K562 (cell line): ENCODE results near the gene MMP23B. TPM values are rescaled to one million over a fixed set of nuclear protein-coding genes. Genes with fewer than 3 reads are reported as not detected.

Experiments used
- ATAC-seq: fragments of 200-7000 bp; cut with Tn5 transposase; 3 replicates; pipeline ENCODE4 v1.9.1; 2020; ENCODE audit warnings: moderate library complexity
- BruUV-seq: library from RNA; stranded (reverse); fragments of 400-500 nt; replicated peaks from 2 replicates; lab custom pipeline; 2021; lab: Mats Ljungman, UMichigan
- CTCF ChIA-PET: fragments of 300-600 bp; formaldehyde crosslinking; extraction: SDS; loops from one replicate; lab custom pipeline; 2021; ENCODE audit warnings: low intra/inter-chr PET ratio; lab: Yijun Ruan, JAX
- POLR2A ChIA-PET: fragments of 300-600, 350-650 bp; sonication (Branson Sonifier 250); formaldehyde crosslinking; extraction: SDS; loops from one replicate; lab custom pipeline; 2021; ENCODE audit warnings: antibody characterized with exemption, inconsistent platforms; lab: Yijun Ruan, JAX
- DNase-seq, 4 experiments: peaks; one replicate each; pipeline versions ENCODE4 v3.0.0 to v3.0.0-alpha.2; 2011 to 2018; ENCODE audit warnings: low spot score in 3 of 4, mixed read lengths in 3 of 4; ENCODE audit errors: extremely low read depth in 1 of 4
- FAIRE-seq: peaks from 2 replicates; lab custom pipeline; 2011; peaks lifted over from hg19 to GRCh38; lab: Jason Lieb, UNC
- H2AFZ ChIP-seq: 2 replicates; pipeline ENCODE4 v1.6.0; 2011; ENCODE audit warnings: low read depth, low read length, control low read depth, inconsistent platforms
- H3K27ac ChIP-seq: fragments of 200-600 bp; 3 replicates; pipeline ENCODE4 v1.8.0; 2011; ENCODE audit warnings: low read depth, mild to moderate bottlenecking, control low read depth, inconsistent platforms, low read length, moderate library complexity, mixed read lengths; ENCODE audit errors: extremely low read depth
- H3K27me3 ChIP-seq, 2 experiments: fragments of 300-600 bp in 1 of 2; 2 replicates in 1 of 2; 3 replicates in 1 of 2; pipeline versions ENCODE4 v1.6.0 to v1.8.0; 2011; ENCODE audit warnings: inconsistent platforms in 2 of 2, low read length in 2 of 2, mild to moderate bottlenecking in 1 of 2, mixed read lengths in 1 of 2, moderate library complexity in 1 of 2; ENCODE audit not compliant: control insufficient read depth in 2 of 2, insufficient read depth in 2 of 2
- H3K36me3 ChIP-seq: fragments of 300-600 bp; 3 replicates; pipeline ENCODE4 v1.8.0; 2011; ENCODE audit warnings: mild to moderate bottlenecking, low read length, inconsistent platforms; ENCODE audit not compliant: control insufficient read depth, insufficient read depth
- H3K4me1 ChIP-seq, 2 experiments: fragments of 200-600 bp in 1 of 2; replicated peaks in 1 of 2; 2 replicates in 1 of 2; 3 replicates in 1 of 2; pipeline versions ENCODE4 v1.5.1 to v1.8.0; 2011; ENCODE audit warnings: inconsistent platforms in 2 of 2, low read length in 2 of 2, mild to moderate bottlenecking in 1 of 2, mixed read lengths in 1 of 2, moderate library complexity in 1 of 2; ENCODE audit not compliant: control insufficient read depth in 2 of 2, insufficient read depth in 2 of 2
- H3K4me2 ChIP-seq: 2 replicates; pipeline ENCODE4 v1.6.1; 2011; ENCODE audit warnings: low read length, control low read depth, inconsistent platforms, mixed read lengths; ENCODE audit not compliant: insufficient read depth
- H3K4me3 ChIP-seq: fragments of 200-600 bp; sonication (generic), shearing (Covaris generic); 2 replicates; pipeline ENCODE4 v1.5.1; 2016; ENCODE audit warnings: control low read depth, inconsistent platforms
- H3K79me2 ChIP-seq: fragments of 200-600 bp; 3 replicates; pipeline ENCODE4 v1.8.0; 2011; ENCODE audit warnings: low read length, inconsistent platforms; ENCODE audit not compliant: control insufficient read depth, insufficient read depth
- H3K9ac ChIP-seq, 2 experiments: 2 replicates each; pipeline versions ENCODE4 v1.6.0 to v1.6.1; 2011; ENCODE audit warnings: low read depth in 2 of 2, low read length in 2 of 2, control low read depth in 1 of 2, inconsistent platforms in 1 of 2, mild to moderate bottlenecking in 1 of 2, mixed read lengths in 1 of 2; ENCODE audit not compliant: insufficient read depth in 1 of 2
- H3K9me1 ChIP-seq: one replicate; pipeline ENCODE4 v1.6.0; 2011; ENCODE audit warnings: inconsistent platforms, mild to moderate bottlenecking, low read length, moderate library complexity; ENCODE audit not compliant: control insufficient read depth, insufficient read depth
- H3K9me3 ChIP-seq: replicated peaks from 2 replicates; pipeline ENCODE4 v1.5.1; 2011; ENCODE audit warnings: low read depth, low read length, inconsistent platforms; ENCODE audit not compliant: control insufficient read depth, insufficient read depth
- H4K20me1 ChIP-seq: replicated peaks from 2 replicates; pipeline ENCODE4 v1.6.1; 2011; ENCODE audit warnings: low read length, inconsistent platforms, mixed read lengths; ENCODE audit not compliant: control insufficient read depth, insufficient read depth
- COPS2 ChIP-seq: fragments of 450-650 bp; conservative IDR thresholded peaks from 2 replicates; pipeline ENCODE4 v1.6.1; 2016; ENCODE audit warnings: mild to moderate bottlenecking, moderate library complexity
- FOXM1 ChIP-seq, 2 experiments: fragments of 450-650 bp in 1 of 2; sonication (generic) in 1 of 2; formaldehyde crosslinking in 1 of 2; IDR thresholded peaks; 2 replicates each; pipeline versions ENCODE4 v1.6.1 to v1.9.0; 2017 to 2022; ENCODE audit warnings: low read depth in 2 of 2, mild to moderate bottlenecking in 2 of 2, missing genetic modification reagents in 1 of 2, moderate library complexity in 1 of 2
- POLR2G ChIP-seq: fragments of 200-400 bp; formaldehyde crosslinking; IDR thresholded peaks from 2 replicates; pipeline ENCODE4 v1.6.1; 2017; ENCODE audit warnings: low read depth, mild to moderate bottlenecking, antibody characterized with exemption, low read length, moderate library complexity
- RBM22 ChIP-seq: fragments of 200-400 bp; formaldehyde crosslinking; IDR thresholded peaks from 2 replicates; pipeline ENCODE4 v1.6.1; 2018; ENCODE audit warnings: low read length, low read depth; ENCODE audit not compliant: poor library complexity, severe bottlenecking
- USF2 ChIP-seq: sonication (generic); formaldehyde crosslinking; IDR thresholded peaks from 2 replicates; pipeline ENCODE4 v1.5.0; 2020; ENCODE audit warnings: missing genetic modification reagents
- ZBTB33 ChIP-seq: sonication (generic); formaldehyde crosslinking; IDR thresholded peaks from 2 replicates; pipeline ENCODE4 v1.8.1; 2023; ENCODE audit warnings: mild to moderate bottlenecking, missing genetic modification reagents
- ZNF551 ChIP-seq: fragments of 250-450 bp; sonication (Bioruptor Pico); IDR thresholded peaks from 2 replicates; pipeline ENCODE4 v1.5.0; 2021; ENCODE audit warnings: mild to moderate bottlenecking, moderate library complexity
- WGBS: fragments of 100-300 bp; shearing (Covaris generic); methylation state at CpG from one replicate; pipeline ENCODE4 v1.1.6; 2016; ENCODE audit warnings: low coverage, mixed read lengths; ENCODE audit not compliant: insufficient coverage; ENCODE audit errors: missing lambda C conversion rate; 5-methylcytosine and 5-hydroxymethylcytosine counted together
- in situ Hi-C: fragments of 300-500 bp; cut with MboI; formaldehyde crosslinking; loops from 4 replicates; pipeline ENCODE4 v1.15.0; 2018; ENCODE audit warnings: inconsistent platforms, mixed read lengths
- intact Hi-C: fragments of 100-400 bp; cut with micrococcal nuclease; formaldehyde crosslinking; loops from 2 replicates; pipeline ENCODE4 v1.14.2; 2022
- polyA plus RNA-seq, 8 experiments: library from polyadenylated mRNA; depleted of rRNA in 4 of 8; stranded (reverse) in 5 of 8; unstranded in 3 of 8; fragments of >200 nt; fragmentation: Nextera tagmentation in 2 of 8; fragmentation: Illumina TruSeq in 1 of 8; extraction: Ambion mirVana in 2 of 8; extraction: Trizol in 1 of 8; gene quantifications; 2 replicates each; pipeline versions ENCODE4 v1.2.1 to v1.2.3, GENCODE V29; 2011 to 2014; ENCODE audit warnings: inconsistent platforms in 1 of 8, missing spikeins in 1 of 8
- total RNA-seq, 7 experiments: library from RNA; depleted of rRNA in 6 of 7; stranded (reverse); fragments of >200 nt in 6 of 7; fragmentation: Illumina TruSeq in 2 of 7; extraction: Trizol in 2 of 7; gene quantifications; 2 replicates each; pipeline versions ENCODE4 v1.2.1 to v1.2.3, GENCODE V29; 2011 to 2021; ENCODE audit warnings: low replicate concordance in 1 of 7

Gene MMP23B
- total and polyA plus RNA-seq, 9 of the 15 experiments (the other 6 are each of a cell fraction or from before 2014, with no cell fraction given), result 0.28 to 1.2 (median 0.41) TPM; not detected in 5

GRCh38 chr1:1630191-1630964 lies 1.6 kb upstream of the MMP23B start:
- POLR2A ChIA-PET, result no interaction called here
- H3K4me2 ChIP-seq, result no peak overlapping the region
- H3K36me3 ChIP-seq, result no peaks in the 10 kb centered on the region
- no TSS peak for BruUV-seq
- no peaks in the 10 kb centered on the region for H3K9me1 ChIP-seq
- intact Hi-C loops, result no loop called here
- in situ Hi-C loops, result no loop called here
- no peak overlapping the region for H3K9ac ChIP-seq
- CTCF ChIA-PET, result no interaction called here
- H4K20me1 ChIP-seq, result no peaks in the 10 kb centered on the region
- no peaks in the 10 kb centered on the region for H3K9me3 ChIP-seq
- no peak overlapping the region for H3K4me3 ChIP-seq
- no peaks in the 10 kb centered on the region for H3K27me3 ChIP-seq
- ATAC-seq (no peak), DNase-seq (no peak)
- no peak overlapping the region for H2AFZ ChIP-seq
- H3K27ac ChIP-seq, result no peak overlapping the region
- TF ChIP-seq RBM22 (no peak), ZBTB33 (peak; percentile 95), COPS2 (no peak), FOXM1 (IDR thresholded peaks at IDR 0.05; ENCODE audit: low read depth) (no peak), FOXM1 (CRISPR knock-in tag; IDR thresholded peaks at IDR 0.05; ENCODE audit: low read depth) (no peak), POLR2G (0 out of 2 replicates have a peak, but pooled peaks have one; percentile 32), USF2 (CRISPR knock-in tag) (no peak), ZNF551 (CRISPR knock-in tag) (no peak)
- TF ChIP-seq, all 486 proteins: peak for 2
- no peak for FAIRE-seq
- peaks cover 0 to 41% of the 10 kb centered on the region in 2 experiments; a peak in 3 of 5 replicates for H3K4me1 ChIP-seq
- H3K79me2 ChIP-seq, result no peaks in the 10 kb centered on the region
- WGBS, result 97% methylated on average over 24 of the region's 81 CpGs
